OCI-LY7 (cell line): Measurements from ENCODE around the gene PLPP1. TPM values are rescaled to one million over a fixed set of nuclear protein-coding genes. Genes with fewer than 3 reads are reported as not detected.

Source experiments
- BruUV-seq: library from RNA; stranded (reverse); fragments of 400-500 nt; replicated peaks from 2 replicates; lab custom pipeline; 2021; lab: Mats Ljungman, UMichigan
- CTCF ChIA-PET: fragments of 300-600 bp; sonication (Branson Sonifier 250); formaldehyde crosslinking; loops from one replicate; lab custom pipeline; 2022; ENCODE audit warnings: antibody characterized with exemption; ENCODE audit not compliant: unreplicated experiment; lab: Charles Lee
- POLR2A ChIA-PET: fragments of 300-600 bp; sonication (Branson Sonifier 250); formaldehyde crosslinking; loops from one replicate; lab custom pipeline; 2022; ENCODE audit warnings: antibody characterized with exemption; lab: Charles Lee
- DNase-seq: peaks from one replicate; pipeline ENCODE4 v3.0.0-alpha.2; 2015; ENCODE audit warnings: low spot score
- H2AFZ ChIP-seq: fragments of 200-600 bp; sonication (generic), shearing (Covaris generic); 2 replicates; pipeline ENCODE4 v1.6.1; 2014; ENCODE audit warnings: mild to moderate bottlenecking, antibody characterized with exemption, low read length, moderate library complexity
- H3K27ac ChIP-seq: fragments of 200-600 bp; sonication (generic); 2 replicates; pipeline ENCODE4 v1.5.1; 2014; ENCODE audit warnings: mixed run types, low read depth, mild to moderate bottlenecking, moderate library complexity, low read length, inconsistent platforms; ENCODE audit not compliant: poor library complexity, severe bottlenecking
- H3K36me3 ChIP-seq: fragments of 200-600 bp; sonication (generic); 2 replicates; pipeline ENCODE4 v1.6.1; 2014; ENCODE audit warnings: mild to moderate bottlenecking, antibody characterized with exemption, low read length, moderate library complexity, mixed read lengths; ENCODE audit not compliant: insufficient read depth
- H3K4me1 ChIP-seq: fragments of 200-600 bp; sonication (generic); 2 replicates; pipeline ENCODE4 v1.5.1; 2014; ENCODE audit warnings: mild to moderate bottlenecking, low read length; ENCODE audit not compliant: insufficient read depth, poor library complexity, severe bottlenecking
- H3K4me2 ChIP-seq: fragments of 200-600 bp; sonication (generic); 2 replicates; pipeline ENCODE4 v1.6.1; 2014; ENCODE audit warnings: mild to moderate bottlenecking, low read length
- H3K4me3 ChIP-seq: fragments of 200-600 bp; sonication (generic); 2 replicates; pipeline ENCODE4 v1.5.1; 2014; ENCODE audit warnings: mild to moderate bottlenecking, low read depth, low read length; ENCODE audit not compliant: poor library complexity, severe bottlenecking
- H3K79me2 ChIP-seq: fragments of 200-600 bp; sonication (generic); 2 replicates; pipeline ENCODE4 v1.6.1; 2016; ENCODE audit warnings: low read depth, mild to moderate bottlenecking, low read length, moderate library complexity, mixed read lengths; ENCODE audit not compliant: insufficient read depth
- H3K9me2 ChIP-seq: fragments of 200-600 bp; sonication (generic); 2 replicates; pipeline ENCODE4 v1.6.1; 2016; ENCODE audit warnings: mild to moderate bottlenecking, low read length, mixed read lengths; ENCODE audit not compliant: insufficient read depth
- H3K9me3 ChIP-seq: fragments of 200-600 bp; sonication (generic); 2 replicates; pipeline ENCODE4 v1.6.1; 2014; ENCODE audit warnings: mild to moderate bottlenecking, mixed run types, low read length, mixed read lengths
- H4K20me1 ChIP-seq: fragments of 200-600 bp; sonication (generic); 2 replicates; pipeline ENCODE4 v1.6.1; 2014; ENCODE audit warnings: mild to moderate bottlenecking, antibody characterized with exemption, low read length, moderate library complexity, mixed read lengths; ENCODE audit not compliant: insufficient read depth
- EZH2phosphoT487 ChIP-seq: fragments of 200-600 bp; sonication (generic); IDR thresholded peaks from 2 replicates; pipeline ENCODE4 v1.6.1; 2018; ENCODE audit warnings: low read depth, borderline replicate concordance, mild to moderate bottlenecking, mixed run types, antibody characterized with exemption, low read length, moderate library complexity, mixed read lengths
- intact Hi-C: fragments of 100-400 bp; cut with micrococcal nuclease; formaldehyde crosslinking; loops from one replicate; pipeline ENCODE4 v1.10.0; 2022; ENCODE audit not compliant: unreplicated experiment
- total RNA-seq, 2 experiments: library from RNA; depleted of rRNA in 1 of 2; stranded (reverse); fragments of >200 nt in 1 of 2; shearing (Covaris generic) in 1 of 2; gene quantifications; 2 replicates each; pipeline ENCODE4 v1.2.3, GENCODE V29; 2014 to 2022
- TF ChIP-seq, protein P1 (sequence below): fragments of 200-600 bp; sonication (generic); conservative IDR thresholded peaks from 2 replicates; pipeline ENCODE4 v1.5.1; 2014; ENCODE audit warnings: mild to moderate bottlenecking, antibody characterized with exemption, low read length, moderate library complexity, mixed read lengths

PLPP1 gene
- total RNA-seq, 2 experiments from 2014 or later, result 2.3 to 6.8 TPM

DNA sequence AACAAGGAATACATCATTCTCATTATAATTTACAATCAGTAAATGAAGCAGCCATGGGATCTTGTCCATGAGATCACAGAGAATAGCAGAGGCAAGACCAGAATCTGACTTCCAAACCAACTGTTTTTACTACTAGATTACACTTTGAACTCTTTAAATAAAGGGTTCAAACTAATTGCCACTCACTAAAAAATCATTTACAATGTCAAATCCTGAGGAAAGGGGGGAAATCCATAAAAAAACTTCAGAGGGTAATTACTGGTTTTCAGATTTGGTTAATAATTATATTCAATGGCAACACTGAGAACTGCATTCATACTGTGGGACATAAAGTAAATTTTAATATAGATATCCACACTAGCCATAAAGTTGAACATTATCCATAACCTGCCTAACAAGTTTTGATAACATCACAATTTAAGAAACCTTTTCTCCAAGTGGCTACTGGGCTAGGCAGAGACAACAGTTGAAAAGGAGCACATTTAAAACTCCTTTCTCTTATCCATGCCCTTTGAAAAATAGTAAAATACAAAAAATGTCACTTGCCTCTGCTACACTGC lies 15.9 kb downstream of the PLPP1 start:
- H3K4me1 ChIP-seq, result no peaks in the 10 kb centered on the region
- H3K27ac ChIP-seq, result no peak overlapping the region
- H3K36me3 ChIP-seq, result no peaks in the 10 kb centered on the region
- no TSS peak for BruUV-seq
- CTCF ChIA-PET, result no interaction called here
- H3K9me2 ChIP-seq, result no peaks in the 10 kb centered on the region
- intact Hi-C loops, result no loop called here
- H2AFZ ChIP-seq, result no peak overlapping the region
- no peaks in the 10 kb centered on the region for H4K20me1 ChIP-seq
- H3K79me2 ChIP-seq, result no peaks in the 10 kb centered on the region
- H3K4me2 ChIP-seq, result no peak overlapping the region
- H3K4me3 ChIP-seq, result no peak overlapping the region
- TF ChIP-seq, protein P1, sequence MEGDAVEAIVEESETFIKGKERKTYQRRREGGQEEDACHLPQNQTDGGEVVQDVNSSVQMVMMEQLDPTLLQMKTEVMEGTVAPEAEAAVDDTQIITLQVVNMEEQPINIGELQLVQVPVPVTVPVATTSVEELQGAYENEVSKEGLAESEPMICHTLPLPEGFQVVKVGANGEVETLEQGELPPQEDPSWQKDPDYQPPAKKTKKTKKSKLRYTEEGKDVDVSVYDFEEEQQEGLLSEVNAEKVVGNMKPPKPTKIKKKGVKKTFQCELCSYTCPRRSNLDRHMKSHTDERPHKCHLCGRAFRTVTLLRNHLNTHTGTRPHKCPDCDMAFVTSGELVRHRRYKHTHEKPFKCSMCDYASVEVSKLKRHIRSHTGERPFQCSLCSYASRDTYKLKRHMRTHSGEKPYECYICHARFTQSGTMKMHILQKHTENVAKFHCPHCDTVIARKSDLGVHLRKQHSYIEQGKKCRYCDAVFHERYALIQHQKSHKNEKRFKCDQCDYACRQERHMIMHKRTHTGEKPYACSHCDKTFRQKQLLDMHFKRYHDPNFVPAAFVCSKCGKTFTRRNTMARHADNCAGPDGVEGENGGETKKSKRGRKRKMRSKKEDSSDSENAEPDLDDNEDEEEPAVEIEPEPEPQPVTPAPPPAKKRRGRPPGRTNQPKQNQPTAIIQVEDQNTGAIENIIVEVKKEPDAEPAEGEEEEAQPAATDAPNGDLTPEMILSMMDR, result no peak
- no peak for TF ChIP-seq EZH2phosphoT487
- POLR2A ChIA-PET, result interaction anchor here (1.1 kb wide), 1 partner anchor 9 kb away, joined by 5 read pairs; no protein-coding TSS in a partner anchor
- no peaks in the 10 kb centered on the region for H3K9me3 ChIP-seq
- DNase-seq, result no peak

DNA sequence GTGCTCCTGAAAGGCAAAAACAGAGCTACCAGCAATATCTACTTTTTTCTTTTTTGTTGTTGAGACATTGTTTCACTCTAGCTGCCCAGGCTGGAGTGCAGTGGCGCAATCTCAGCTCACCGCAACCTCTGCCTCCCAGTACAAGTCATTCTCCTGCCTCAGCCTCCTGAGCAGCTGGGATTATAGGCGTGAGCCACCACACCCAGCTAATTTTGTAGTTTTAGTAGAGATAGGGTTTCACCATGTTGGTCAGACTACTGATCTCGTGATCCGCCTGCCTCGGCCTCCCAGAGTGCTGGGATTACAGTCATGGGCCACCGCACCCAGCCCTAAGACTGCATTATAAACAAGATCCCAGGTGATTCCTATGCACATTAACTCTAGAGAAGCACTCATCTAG lies 17.0 kb downstream of the PLPP1 start:
- no peaks in the 10 kb centered on the region for H3K4me1 ChIP-seq
- POLR2A ChIA-PET, result interaction anchor here (1.4 kb wide), 1 partner anchor 8 kb away, joined by 3 read pairs; no protein-coding TSS in a partner anchor

DNA sequence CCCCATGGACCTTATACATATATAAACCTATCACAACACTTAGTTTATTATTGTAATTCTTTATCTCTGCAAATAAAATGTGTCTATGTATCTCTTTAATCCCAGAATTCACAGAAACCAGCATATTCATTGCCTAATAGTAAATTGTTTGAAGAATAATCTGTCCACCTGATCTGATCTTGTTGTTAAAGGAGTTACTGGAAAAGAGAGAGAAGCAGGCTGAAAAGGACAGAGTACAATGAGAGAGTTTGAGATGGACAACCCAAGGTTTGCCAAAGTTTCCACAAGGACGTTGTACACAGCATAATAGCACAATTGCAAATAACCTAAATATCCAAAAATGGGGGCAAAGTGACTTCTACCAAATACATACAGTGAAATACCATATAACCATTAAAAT lies 23.8 kb downstream of the PLPP1 start:
- TF ChIP-seq EZH2phosphoT487, result no peak
- TF ChIP-seq, protein P1, result no peak
- no peak for DNase-seq
- H3K36me3 ChIP-seq, result no peaks in the 10 kb centered on the region
- intact Hi-C loops, result no loop called here
- no peaks in the 10 kb centered on the region for H3K79me2 ChIP-seq
- H4K20me1 ChIP-seq, result no peaks in the 10 kb centered on the region
- H3K4me1 ChIP-seq, result no peaks in the 10 kb centered on the region
- H3K27ac ChIP-seq, result no peak overlapping the region
- ChIA-PET POLR2A (interaction anchor here (0.5 kb wide), 1 partner anchor 203 kb away, joined by 3 read pairs; the partner anchor contains the start of gene MTREX), CTCF (no interaction called here)
- H3K4me3 ChIP-seq, result no peak overlapping the region
- no peaks in the 10 kb centered on the region for H3K9me3 ChIP-seq
- no peak overlapping the region for H3K4me2 ChIP-seq
- no peaks in the 10 kb centered on the region for H3K9me2 ChIP-seq
- H2AFZ ChIP-seq, result no peak overlapping the region
- no TSS peak for BruUV-seq

More for the DNA sequence above, 17.0 kb downstream of the PLPP1 start:
- no peaks in the 10 kb centered on the region for H3K36me3 ChIP-seq
- H3K9me2 ChIP-seq, result no peaks in the 10 kb centered on the region
- H2AFZ ChIP-seq, result no peak overlapping the region
- no peak overlapping the region for H3K4me3 ChIP-seq
- intact Hi-C loops, result no loop called here
- no peak overlapping the region for H3K4me2 ChIP-seq
- no TSS peak for BruUV-seq
- H3K27ac ChIP-seq, result no peak overlapping the region
- H3K9me3 ChIP-seq, result no peaks in the 10 kb centered on the region
- no peaks in the 10 kb centered on the region for H3K79me2 ChIP-seq
- CTCF ChIA-PET, result no interaction called here
- no peak for DNase-seq
- H4K20me1 ChIP-seq, result no peaks in the 10 kb centered on the region
- no peak for TF ChIP-seq EZH2phosphoT487
- TF ChIP-seq, protein P1, result no peak
